Inflammatory macrophage treated with lipopolysaccharide for 4 hours (primary cell): ENCODE data around the gene WBP1.
"Not testable (repeated sequence)": the region's sequence is repeated elsewhere in the genome, so short reads cannot be mapped to it uniquely, and the experiment has no call there.

ENCODE experiments used
- DNase-seq: peaks from one replicate; pipeline ENCODE4 v3.0.0-alpha.2; 2020

Gene WBP1

GRCh38 chr2:74457129-74457548 lies 1.1 kb upstream of the WBP1 start:
- no peak for DNase-seq

GRCh38 chr2:74457549-74458131 lies 598 bp upstream of the WBP1 start:
- no peak for DNase-seq

GRCh38 chr2:74458938-74459363 lies 713 bp downstream of the WBP1 start:
- DNase-seq: no peak

- DNase-seq: not testable (repeated sequence)
These were observed 1.4 kb downstream of the WBP1 start for GRCh38 chr2:74459503-74460118.

- DNase-seq: not testable (repeated sequence)
These were observed 1.9 kb downstream of the WBP1 start for GRCh38 chr2:74460187-74460586.

- DNase-seq: no peak
These were observed 3.2 kb downstream of the WBP1 start for GRCh38 chr2:74461187-74462053.

- DNase-seq: no peak
These were observed 4.0 kb downstream of the WBP1 start for GRCh38 chr2:74462054-74462785.

- no peak for DNase-seq
These were observed 4.5 kb downstream of the WBP1 start for GRCh38 chr2:74462786-74463105.

GRCh38 chr2:74464406-74464805 lies 6.2 kb downstream of the WBP1 start:
- no peak for DNase-seq

GRCh38 chr2:74470742-74471141 lies 12.5 kb downstream of the WBP1 start:
- DNase-seq: not testable (repeated sequence)

- no peak for DNase-seq
These were observed 13.3 kb downstream of the WBP1 start for GRCh38 chr2:74471332-74472065.

GRCh38 chr2:74472086-74472944 lies 14.1 kb downstream of the WBP1 start, which contains the start of gene MRPL53:
MRPL53 (minus strand) TSS chr2:74472680; CDS start chr2:74472660, 20 bp downstream.
- DNase-seq: peak; percentile 93

- DNase-seq: no peak
These were observed 14.7 kb downstream of the WBP1 start for GRCh38 chr2:74472945-74473258.

GRCh38 chr2:74474481-74474880 lies 16.2 kb downstream of the WBP1 start:
- no peak for DNase-seq

GRCh38 chr2:74474899-74475298 lies 16.7 kb downstream of the WBP1 start:
- no peak for DNase-seq

- peak; percentile 82 for DNase-seq
These were observed 23.2 kb downstream of the WBP1 start for GRCh38 chr2:74481431-74481830.

GRCh38 chr2:74481961-74482800 lies 23.9 kb downstream of the WBP1 start:
- DNase-seq: peak; percentile 44

GRCh38 chr2:74482801-74483674 lies 24.8 kb downstream of the WBP1 start, which contains the start of the genes CCDC142 and TTC31:
CCDC142 (minus strand) TSS chr2:74482998; CDS start chr2:74482837, 161 bp downstream.
TTC31 (plus strand) TSS chr2:74483081; CDS start chr2:74483096, 15 bp downstream.
- peak; percentile 96 for DNase-seq

- not testable (repeated sequence) for DNase-seq
These were observed 25.5 kb downstream of the WBP1 start for GRCh38 chr2:74483675-74484164.
